Peyer's patch (tissue), 4 donors: ENCODE measurements around the gene KCNQ1.

ENCODE experiments used
- POLR2A ChIP-seq, 2 donors: fragments of 450-650 bp; IDR thresholded peaks; one replicate each; pipeline ENCODE4 v1.5.1; 2017; ENCODE audit warnings: antibody characterized with exemption in 2 of 2, mild to moderate bottlenecking in 2 of 2, moderate library complexity in 2 of 2
- TF ChIP-seq, protein P1 (sequence below), 6 experiments: fragments of 450-650 bp in 4 of 6; fragments of 200-600 bp in 2 of 6; sonication (generic) in 1 of 6; IDR thresholded peaks; one replicate each; pipeline ENCODE4 v1.5.1; 2017 to 2019; ENCODE audit warnings: antibody characterized with exemption in 6 of 6, mild to moderate bottlenecking in 3 of 6, moderate library complexity in 1 of 6

DNA sequence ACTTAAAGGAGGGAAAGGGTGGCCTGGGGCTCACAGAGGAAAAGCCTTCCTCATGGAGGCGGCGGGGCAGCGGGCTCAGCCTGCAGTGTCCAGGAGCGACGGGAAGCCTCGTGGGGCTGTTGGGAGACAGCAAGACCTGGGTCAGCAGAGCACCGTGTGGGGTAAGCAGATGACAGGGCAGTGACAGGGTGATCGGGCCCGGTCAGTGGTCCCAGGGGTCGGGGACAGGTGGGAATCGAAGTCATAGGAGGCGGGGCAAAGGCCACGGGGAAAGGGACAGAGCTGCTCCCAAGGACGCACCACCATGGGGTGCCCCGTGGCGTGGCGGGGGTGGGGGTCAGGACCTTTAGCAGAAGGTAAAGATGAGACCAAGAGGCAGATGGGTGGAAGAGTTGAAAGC, 390.9 kb downstream of the KCNQ1 start:
- TF ChIP-seq, protein P1, sequence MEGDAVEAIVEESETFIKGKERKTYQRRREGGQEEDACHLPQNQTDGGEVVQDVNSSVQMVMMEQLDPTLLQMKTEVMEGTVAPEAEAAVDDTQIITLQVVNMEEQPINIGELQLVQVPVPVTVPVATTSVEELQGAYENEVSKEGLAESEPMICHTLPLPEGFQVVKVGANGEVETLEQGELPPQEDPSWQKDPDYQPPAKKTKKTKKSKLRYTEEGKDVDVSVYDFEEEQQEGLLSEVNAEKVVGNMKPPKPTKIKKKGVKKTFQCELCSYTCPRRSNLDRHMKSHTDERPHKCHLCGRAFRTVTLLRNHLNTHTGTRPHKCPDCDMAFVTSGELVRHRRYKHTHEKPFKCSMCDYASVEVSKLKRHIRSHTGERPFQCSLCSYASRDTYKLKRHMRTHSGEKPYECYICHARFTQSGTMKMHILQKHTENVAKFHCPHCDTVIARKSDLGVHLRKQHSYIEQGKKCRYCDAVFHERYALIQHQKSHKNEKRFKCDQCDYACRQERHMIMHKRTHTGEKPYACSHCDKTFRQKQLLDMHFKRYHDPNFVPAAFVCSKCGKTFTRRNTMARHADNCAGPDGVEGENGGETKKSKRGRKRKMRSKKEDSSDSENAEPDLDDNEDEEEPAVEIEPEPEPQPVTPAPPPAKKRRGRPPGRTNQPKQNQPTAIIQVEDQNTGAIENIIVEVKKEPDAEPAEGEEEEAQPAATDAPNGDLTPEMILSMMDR (IDR thresholded peaks at IDR 0.05): no peak
- TF ChIP-seq POLR2A (IDR thresholded peaks at IDR 0.05): no peak
